Mucosa of descending colon (tissue), 3 donors: ENCODE data around the gene SPO11. TPM values are rescaled to one million over a fixed set of nuclear protein-coding genes. Genes with fewer than 3 reads are reported as not detected.
A peak's percentile ranks its signal among the peaks of the same experiment; 100 is the strongest.

ENCODE experiments used
- ATAC-seq: fragments of 200-7000 bp; cut with Tn5 transposase; one replicate; pipeline ENCODE4 v1.9.1; 2020; ENCODE audit warnings: mild to moderate bottlenecking, moderate library complexity
- DNase-seq, 3 donors: peaks; one replicate each; pipeline ENCODE4 v3.0.0-alpha.2; 2020
- H3K36me3 ChIP-seq: fragments of 200-600 bp; one replicate; pipeline ENCODE4 v1.8.0; 2021; ENCODE audit warnings: low read depth, mild to moderate bottlenecking
- H3K4me1 ChIP-seq: fragments of 200-600 bp; one replicate; pipeline ENCODE4 v1.8.0; 2021; ENCODE audit warnings: low read depth, mild to moderate bottlenecking
- H3K4me3 ChIP-seq: fragments of 200-600 bp; one replicate; pipeline ENCODE4 v1.8.0; 2021; ENCODE audit warnings: mild to moderate bottlenecking
- H3K9me3 ChIP-seq: fragments of 200-600 bp; one replicate; pipeline ENCODE4 v1.8.0; 2021; ENCODE audit warnings: mild to moderate bottlenecking
- intact Hi-C, 2 donors: fragments of 100-400 bp; cut with DNase I in 1 of 2; cut with micrococcal nuclease in 1 of 2; formaldehyde crosslinking; loops; one replicate each; pipeline versions ENCODE4 v1.11.0 to v1.11.1; 2022; cut with DNase I, micrococcal nuclease
- total RNA-seq, 3 donors: library from RNA; stranded (reverse); fragmentation: NEBNext Ultra II Directional in 2 of 3; extraction: Animal tissue kit (Norgen Biotek cat#: 25700) in 2 of 3; gene quantifications; one replicate each; pipeline versions ENCODE4 v1.2.1 to v1.2.4, GENCODE V29; 2021 to 2023
- TF ChIP-seq, protein P1 (sequence below): fragments of 200-600 bp; IDR thresholded peaks from one replicate; pipeline ENCODE4 v1.8.0; 2022; ENCODE audit warnings: antibody characterized with exemption, mild to moderate bottlenecking
- donor health status: DM: no; HTN: no; CAD: no; lungs with moderate emphysema.
- donor health status: DM: no; HTN: no; CAD: no.
- donor health status: DM: no; HTN: yes; CAD: no.

SPO11 gene
- total RNA-seq, 3 donors from 2014 or later = not detected

DNA sequence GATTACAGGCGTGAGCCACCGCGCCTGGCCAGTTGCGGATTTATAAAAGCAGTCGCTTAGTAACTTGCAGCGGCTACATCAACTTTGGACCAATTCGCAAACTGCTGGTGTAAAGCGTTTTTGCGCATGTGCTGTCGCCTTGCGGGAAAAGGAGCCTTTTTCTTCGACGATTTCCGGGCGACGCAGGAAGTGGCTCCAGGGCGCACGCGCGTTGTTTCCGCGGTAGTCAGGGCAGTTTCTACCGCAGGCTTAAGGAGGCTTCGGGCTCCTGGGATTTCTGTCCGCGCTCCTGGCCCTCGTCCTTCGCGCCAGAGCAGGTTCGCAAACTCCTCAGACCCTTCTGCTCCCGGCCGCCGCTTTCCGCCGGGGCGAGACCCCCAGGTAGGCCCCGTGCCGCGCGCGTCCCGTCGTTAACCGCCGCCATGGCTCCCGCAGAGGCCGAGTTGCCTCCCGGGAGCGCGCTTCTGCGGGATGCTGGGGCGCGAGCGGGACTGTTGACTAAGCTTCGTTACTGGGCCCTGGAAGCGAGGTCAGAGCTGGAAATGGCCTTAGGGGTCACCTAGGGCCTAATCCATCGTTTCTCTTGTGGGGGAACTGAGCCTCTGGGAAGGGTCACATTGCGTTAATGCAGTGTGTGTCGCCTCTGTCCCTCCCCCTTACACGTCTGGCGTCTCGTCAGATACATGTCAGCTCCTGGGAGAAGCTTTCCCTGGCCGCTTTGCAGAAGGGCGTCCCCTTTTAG is 21.6 kb downstream of the SPO11 start, which contains the start of gene RAE1:
Gene RAE1, plus strand, starts transcription at position 214 of the 742 bp plus-strand sequence. CDS start 2,784 bp downstream, outside the sequence.
- H3K36me3 ChIP-seq = peaks cover 3% of the 10 kb centered on the region
- peaks cover 8% of the 10 kb centered on the region for H3K4me1 ChIP-seq
- H3K9me3 ChIP-seq = no peaks in the 10 kb centered on the region
- peak within 1 kb of the TSS; percentile 88 for H3K4me3 ChIP-seq
- intact Hi-C loops = no loop called here
- TF ChIP-seq, protein P1, sequence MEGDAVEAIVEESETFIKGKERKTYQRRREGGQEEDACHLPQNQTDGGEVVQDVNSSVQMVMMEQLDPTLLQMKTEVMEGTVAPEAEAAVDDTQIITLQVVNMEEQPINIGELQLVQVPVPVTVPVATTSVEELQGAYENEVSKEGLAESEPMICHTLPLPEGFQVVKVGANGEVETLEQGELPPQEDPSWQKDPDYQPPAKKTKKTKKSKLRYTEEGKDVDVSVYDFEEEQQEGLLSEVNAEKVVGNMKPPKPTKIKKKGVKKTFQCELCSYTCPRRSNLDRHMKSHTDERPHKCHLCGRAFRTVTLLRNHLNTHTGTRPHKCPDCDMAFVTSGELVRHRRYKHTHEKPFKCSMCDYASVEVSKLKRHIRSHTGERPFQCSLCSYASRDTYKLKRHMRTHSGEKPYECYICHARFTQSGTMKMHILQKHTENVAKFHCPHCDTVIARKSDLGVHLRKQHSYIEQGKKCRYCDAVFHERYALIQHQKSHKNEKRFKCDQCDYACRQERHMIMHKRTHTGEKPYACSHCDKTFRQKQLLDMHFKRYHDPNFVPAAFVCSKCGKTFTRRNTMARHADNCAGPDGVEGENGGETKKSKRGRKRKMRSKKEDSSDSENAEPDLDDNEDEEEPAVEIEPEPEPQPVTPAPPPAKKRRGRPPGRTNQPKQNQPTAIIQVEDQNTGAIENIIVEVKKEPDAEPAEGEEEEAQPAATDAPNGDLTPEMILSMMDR = no peak
- ATAC-seq = peak; percentile 97
- peak; percentile 91 to 94 (median 91) for DNase-seq

DNA sequence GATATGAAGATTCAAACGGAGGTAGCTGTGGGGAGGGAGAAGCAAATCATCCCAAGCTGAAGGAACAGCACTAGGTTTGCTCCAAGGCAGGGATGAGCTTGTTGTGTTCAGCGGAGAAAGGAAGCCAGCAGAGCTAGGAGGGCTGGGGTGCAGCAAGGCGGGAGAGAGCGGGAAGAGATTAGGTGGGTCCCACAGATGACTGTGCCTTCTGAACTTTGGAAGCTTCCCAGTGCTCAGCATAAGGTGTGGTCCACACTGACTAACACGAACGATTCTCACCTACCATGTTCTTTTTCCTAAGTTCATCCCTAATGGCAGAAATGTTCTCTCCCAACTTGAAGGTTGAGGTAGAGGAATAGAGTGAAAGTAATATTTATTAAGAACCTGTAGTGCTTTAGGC is 22.7 kb downstream of the SPO11 start:
- peaks cover 10% of the 10 kb centered on the region for H3K36me3 ChIP-seq
- peaks cover 8% of the 10 kb centered on the region for H3K4me1 ChIP-seq
- no peak overlapping the region for H3K4me3 ChIP-seq
- intact Hi-C loops = no loop called here
- ATAC-seq (no peak), DNase-seq (no peak)
- H3K9me3 ChIP-seq = no peaks in the 10 kb centered on the region
- TF ChIP-seq, protein P1 = no peak

DNA sequence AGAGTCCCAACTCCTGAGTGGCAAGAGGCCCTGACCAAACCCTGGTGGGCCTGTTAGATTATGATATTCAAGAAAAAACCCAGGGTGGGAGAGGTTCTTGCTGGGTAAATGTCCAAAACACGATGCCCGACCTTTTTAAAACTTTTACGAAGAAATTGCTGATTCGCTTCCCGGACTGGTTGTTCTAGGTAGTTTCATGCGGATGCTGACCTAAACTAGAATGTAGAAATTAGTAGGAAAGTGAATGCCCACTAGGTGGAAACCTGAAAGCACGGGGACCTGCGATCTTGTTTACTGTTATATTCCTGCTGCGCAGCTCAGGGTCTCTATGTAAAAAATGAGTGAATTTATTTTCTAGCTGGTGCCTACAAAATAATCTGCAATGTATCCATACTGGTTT is 23.7 kb downstream of the SPO11 start:
- Histone ChIP-seq H3K4me1 (peaks cover 8% of the 10 kb centered on the region), H3K4me3 (no peak overlapping the region), H3K36me3 (peaks cover 10% of the 10 kb centered on the region), H3K9me3 (no peaks in the 10 kb centered on the region)
- DNase-seq = no peak
- TF ChIP-seq, protein P1 = no peak
- intact Hi-C loops = no loop called here
- ATAC-seq = no peak

DNA sequence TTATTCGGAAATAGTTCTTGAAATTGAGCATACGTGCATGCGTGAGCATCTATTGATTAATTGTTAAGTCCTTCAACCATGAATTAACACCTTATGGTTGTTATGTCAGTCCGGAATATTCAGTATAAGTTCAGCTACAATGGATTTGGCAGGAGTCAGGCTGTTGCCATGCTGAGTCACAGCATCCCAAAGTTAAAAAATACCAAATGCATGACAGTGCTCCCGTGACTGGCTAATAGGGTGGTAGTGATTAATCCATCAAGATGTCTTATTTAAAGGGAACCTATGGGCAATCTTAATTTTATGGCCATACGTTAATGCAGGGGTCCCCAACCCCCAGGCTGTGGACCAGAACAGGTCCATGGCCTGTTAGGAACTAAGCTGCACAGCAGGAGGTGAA is 31.9 kb downstream of the SPO11 start:
- ATAC-seq (no peak), DNase-seq (no peak)
- Histone ChIP-seq H3K4me1 (no peaks in the 10 kb centered on the region), H3K4me3 (no peak overlapping the region), H3K9me3 (no peaks in the 10 kb centered on the region), H3K36me3 (peaks cover 11% of the 10 kb centered on the region)
- TF ChIP-seq, protein P1 = no peak
- intact Hi-C loops = no loop called here

DNA sequence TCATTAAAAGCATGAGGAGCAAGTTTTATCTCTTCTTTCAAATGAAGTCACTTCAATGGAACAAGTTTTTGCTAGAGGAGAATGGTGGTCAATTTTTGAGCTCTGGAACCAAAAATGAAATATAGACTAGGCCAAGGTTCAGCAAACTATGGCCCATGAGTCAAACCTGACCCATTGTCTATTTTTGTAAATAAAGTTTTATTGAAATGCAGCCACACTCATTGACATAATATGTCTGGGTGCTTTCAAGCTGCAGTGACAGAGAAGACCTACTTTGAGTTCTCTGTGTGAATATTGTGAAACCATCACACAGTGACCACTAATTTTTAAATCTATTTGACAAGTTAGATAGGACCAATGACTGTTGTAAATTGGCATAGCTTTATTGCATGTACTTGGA is 34.8 kb downstream of the SPO11 start:
- intact Hi-C loops = no loop called here
- Histone ChIP-seq H3K4me3 (no peak overlapping the region), H3K9me3 (no peaks in the 10 kb centered on the region), H3K36me3 (peaks cover 18% of the 10 kb centered on the region), H3K4me1 (no peaks in the 10 kb centered on the region)
- DNase-seq (no peak), ATAC-seq (no peak)
- TF ChIP-seq, protein P1 = no peak
